HG02943 (cell line): ENCODE data around the gene PPARG.
"Not testable (repeated sequence)": the region's sequence is repeated elsewhere in the genome, so short reads cannot be mapped to it uniquely, and the experiment has no call there.

Experiments used
- ATAC-seq: cut with Tn5 transposase; IDR thresholded peaks from one replicate; pipeline ENCODE4 v1.9.1; 2021; ENCODE audit warnings: mild to moderate bottlenecking, low read depth, moderate library complexity; ENCODE audit not compliant: unreplicated experiment

The PPARG gene

DNA sequence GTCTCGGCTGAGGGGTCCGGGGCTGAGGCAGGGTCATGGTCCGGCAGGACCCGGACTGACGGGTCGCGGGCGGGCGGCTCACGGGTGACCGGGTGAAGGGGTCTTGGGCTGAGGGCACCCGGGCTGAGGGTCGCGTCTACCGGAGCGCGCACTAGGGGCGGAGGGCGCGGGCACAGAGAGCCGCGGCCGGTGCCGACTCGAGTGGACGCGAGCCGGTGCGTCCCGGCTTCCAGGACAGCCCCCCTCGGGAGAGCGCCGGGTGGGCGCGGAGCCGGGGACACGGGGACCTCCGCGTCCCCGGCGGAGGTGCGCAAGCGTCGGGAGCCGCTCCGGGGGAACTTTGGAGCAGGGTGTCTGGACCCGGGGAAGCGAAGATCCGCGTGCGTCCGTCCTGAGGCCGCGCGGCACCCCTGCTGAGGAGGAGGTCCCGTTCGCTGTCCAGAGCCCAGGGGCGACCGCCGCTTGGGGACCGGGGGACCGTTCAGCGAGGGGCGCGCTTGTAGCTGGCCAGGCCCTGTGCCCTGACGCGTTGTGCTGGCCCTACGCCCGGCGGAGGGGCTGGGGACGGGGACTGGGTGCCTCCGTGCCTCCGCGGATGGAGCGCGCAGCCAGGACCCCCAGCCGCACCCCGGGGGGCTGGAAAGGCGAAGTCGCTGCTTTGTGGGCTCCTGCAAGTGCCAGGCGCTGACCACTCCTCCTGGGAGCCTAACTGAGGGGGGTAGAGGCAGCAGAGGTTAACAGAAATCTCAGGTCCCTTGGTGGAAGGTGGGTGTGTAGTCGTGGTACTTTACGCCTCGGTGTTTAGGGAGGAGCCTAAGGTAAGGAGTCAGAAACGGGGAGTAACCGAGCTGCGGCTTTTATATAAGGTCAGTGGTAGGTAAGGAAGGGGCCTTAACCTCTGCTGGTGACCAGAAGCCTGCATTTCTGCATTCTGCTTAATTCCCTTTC is at the start of gene PPARG:
Gene PPARG, plus strand, starts transcription at position 889 of the 948 bp plus-strand sequence. CDS start 90,642 bp downstream, outside the sequence.
- no peak for ATAC-seq

DNA sequence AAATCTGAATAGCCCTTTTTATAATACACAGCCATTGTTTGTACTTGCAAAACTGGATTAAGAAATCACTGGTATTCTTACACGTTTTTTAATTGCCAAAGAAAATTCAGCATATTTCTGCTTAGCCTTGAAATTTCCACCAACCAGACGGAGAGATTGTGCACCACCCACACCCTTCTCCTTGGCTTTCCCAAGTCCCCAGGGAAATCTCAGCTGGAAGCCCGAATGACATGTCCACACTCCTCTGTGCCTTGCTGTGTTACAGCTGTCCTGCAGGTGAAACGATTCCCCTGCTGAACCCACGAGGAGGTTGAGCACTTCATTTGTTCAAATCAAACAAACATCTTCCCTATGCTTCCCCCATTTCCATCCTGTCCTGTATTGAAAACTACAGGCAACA is 49.6 kb upstream of the PPARG start:
- ATAC-seq: no peak

DNA sequence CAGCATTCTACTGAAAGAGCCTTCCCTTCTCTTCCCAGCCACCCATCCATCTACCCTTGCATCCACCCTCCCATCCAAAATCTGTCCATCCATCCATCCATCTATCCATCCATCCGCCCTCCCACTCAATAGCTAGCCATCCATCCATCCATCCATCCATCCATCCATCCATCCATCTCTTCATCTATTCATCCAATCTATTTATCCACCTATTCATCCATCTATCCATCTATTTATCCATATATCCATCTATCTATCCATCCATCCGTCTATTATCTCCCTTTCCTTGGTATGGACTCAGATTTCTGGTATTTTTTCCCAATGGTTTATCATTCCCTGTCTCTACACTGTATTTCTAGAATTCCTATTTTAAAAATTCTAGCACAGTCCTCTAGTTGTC is 46.1 kb upstream of the PPARG start:
- no peak for ATAC-seq

DNA sequence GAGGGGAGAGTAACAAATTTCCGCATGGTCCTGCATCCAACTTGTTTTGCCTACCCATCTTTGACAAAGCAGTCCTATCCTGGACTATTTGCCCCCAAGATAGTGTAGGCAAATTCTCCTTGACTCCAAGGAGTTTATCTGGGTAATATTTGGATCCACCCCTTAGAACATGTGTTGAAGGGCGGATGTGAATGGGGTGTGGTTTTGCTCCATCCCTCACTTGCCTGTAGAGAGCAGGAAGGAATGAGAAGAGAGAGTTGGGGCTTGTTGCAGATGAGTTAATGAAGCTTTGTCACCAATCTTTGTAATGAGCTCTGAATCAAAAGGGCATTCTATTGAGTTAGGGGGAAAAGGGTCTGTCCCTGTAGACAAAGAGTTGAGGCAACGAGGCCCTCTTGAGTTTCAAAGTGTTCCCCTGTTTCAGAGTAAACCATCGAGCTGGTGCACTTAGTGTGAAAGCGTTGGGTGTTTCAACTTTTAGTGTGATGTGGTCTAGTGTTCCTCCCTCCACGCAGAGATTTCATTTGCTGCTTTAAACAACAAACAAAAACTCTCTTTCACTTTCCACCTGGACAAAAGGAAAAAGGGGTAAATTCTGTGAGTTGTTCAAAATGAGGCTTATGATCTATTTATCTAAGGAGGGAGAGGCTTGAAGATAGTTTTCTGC is 42.2 kb upstream of the PPARG start:
- ATAC-seq: no peak

DNA sequence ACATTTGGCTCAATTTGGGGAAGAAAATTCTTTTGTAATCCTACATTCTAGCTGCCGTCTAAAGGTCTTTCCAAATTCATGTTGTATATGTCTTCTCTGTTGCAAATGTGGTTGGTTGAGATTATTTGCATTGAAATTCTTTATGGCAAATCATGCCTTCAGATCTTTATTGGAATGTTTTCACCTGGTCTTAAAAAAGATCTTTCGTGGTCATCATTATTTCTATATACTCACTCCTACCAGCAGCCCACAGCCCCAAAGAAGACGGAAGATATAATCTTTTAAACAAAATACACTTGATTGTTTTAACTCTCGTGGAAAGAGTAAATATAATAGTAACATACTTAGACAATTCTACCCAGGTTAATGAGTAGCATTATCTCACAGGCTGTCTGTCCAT is 41.5 kb upstream of the PPARG start:
- no peak for ATAC-seq

DNA sequence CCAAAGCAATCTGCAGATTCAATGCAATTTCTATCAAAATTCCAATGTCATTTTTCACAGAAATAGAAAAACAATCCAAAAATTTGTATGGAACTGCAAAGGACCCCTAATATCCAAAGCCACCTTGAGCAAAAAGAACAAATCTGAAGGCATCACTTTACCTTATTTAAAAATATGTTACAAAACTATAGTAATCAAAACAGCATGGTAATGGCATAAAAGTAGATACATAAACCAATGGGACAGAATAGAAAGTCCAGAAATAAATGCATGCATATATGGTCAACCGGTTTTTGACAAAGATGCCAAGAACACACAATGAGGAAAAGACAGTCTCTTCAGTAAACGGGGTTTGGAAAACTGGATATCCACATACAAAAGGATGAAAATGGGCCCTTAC is 39.4 kb upstream of the PPARG start:
- ATAC-seq: no peak

DNA sequence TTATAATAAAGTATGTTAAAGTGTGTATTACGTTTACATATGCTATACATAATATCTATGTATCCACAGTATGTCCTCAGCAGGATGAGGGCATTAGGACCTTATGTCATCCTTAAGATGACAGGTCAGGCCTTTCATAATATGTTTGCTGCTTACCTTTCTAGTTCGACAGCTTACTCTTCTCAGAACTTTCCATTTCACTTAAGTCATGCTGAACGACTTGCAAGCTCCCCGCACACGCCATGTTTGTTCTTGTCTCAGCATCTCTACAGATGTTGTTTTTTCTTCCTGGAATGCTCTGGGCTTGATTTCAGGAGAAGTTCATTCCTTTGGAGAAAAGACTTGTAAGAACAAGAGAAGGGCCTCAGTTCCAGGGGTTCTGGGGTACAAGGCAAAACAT is 36.0 kb upstream of the PPARG start:
- ATAC-seq: no peak

DNA sequence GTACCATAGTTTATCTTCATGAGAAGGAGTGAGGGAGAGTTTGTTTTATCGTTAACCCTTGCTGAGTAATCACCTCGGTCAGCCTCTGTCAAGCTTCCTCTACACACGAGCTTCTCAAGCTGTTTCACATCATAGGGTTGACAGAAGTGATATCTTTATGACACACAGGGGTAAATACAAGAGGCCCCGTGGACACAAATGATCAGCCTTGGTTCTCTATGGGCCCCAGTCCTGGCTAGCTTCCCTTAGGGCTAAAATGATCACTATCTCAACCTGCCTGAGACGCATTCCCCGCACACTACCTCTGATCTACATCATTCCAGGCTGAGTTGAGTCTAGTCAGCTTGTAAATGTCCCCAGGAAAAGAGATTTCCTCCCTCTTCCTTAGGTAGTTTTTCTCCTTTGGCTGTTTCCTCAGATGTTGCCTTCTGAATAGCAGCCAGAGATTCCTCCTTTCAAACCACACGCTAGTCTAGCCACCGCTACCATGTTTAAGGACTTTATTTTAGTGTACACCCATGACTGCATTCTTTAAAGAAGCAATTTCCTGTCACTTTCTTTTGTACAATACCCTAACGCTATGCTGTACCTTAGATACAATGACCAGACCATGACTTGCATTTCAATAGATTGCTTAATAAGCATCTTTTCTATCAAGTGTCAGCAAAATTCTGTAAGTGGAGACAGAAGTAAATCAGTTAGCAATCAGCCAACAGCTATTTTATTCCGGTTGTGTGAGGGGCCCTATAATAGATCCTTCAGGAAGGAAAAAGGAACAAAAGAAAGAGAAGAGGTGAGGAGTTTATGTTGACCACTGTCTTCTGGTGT is 35.1 kb upstream of the PPARG start:
- ATAC-seq: no peak

DNA sequence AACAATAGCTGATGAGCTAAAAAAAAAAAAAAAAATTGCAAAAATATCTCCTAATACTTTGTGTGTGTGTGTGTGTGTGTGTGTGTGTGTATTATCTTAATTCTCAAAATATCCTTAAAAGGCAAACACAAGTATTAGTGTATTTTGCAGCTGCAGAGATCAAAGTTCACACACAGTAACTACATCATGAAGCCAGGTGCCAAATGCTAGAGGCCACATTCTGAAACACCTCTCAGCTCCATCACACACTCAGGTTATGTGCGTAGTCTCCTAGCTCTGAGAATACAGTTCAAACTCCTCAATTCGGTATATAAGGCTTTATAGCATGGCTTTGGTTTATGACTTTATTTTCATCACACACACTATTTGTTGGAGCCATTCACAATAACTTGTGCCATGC is 33.5 kb upstream of the PPARG start:
- no peak for ATAC-seq

DNA sequence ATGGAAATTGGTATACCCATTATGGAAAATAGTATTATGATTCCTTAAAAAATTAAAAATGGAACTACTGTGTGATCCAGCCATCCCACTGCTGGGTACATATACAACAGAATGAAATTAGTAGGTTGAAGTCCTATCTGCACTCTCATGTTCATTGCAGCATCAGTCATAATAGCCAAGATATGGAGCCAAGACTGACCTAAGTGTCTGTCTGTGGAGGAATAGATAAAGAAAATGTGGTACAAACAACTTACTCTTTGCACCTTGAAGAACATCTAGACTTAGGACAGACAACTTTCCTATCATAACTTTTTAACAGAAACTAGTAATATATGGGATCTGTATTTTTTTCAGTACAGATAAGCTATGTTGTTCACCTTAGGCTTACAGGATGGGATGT is 30.0 kb upstream of the PPARG start:
- ATAC-seq: no peak

DNA sequence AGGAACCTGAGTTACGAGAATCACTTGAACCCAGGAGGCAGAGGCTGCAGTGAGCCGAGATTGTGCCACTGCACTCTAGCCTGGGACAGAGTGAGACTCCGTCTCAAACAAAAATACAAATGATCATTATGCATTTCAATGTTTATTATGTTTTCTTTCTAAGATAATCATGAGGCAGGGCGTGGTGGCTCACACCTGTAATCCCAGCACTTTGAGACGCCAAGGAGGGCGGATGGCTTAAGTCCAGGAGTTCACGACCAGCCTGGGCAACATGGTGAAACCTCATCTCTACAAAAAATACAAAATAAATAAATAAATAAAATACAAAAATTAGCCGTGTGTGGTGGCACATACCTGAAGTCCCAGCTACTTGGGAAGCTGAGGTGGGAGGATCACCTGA is 26.7 kb upstream of the PPARG start:
- ATAC-seq: not testable (repeated sequence)

DNA sequence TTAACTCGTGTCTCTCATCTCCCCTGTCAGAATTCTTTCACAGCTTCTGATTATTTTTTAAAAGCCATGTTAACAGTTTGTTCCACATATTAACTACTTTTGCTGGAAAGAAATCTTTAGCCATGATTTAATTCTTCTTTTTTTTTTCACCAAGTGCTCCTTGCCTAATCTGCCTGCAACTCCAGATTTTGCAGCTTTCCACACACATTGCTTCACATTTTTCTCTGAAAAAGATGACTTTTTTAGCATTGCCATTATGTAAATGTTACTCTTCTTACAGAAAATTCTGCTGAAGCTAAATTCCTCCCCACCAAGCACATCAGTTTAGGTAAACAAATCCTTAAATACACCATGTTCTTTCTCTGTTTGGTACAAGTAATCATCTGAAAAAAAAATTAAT is 23.4 kb upstream of the PPARG start:
- ATAC-seq: no peak

DNA sequence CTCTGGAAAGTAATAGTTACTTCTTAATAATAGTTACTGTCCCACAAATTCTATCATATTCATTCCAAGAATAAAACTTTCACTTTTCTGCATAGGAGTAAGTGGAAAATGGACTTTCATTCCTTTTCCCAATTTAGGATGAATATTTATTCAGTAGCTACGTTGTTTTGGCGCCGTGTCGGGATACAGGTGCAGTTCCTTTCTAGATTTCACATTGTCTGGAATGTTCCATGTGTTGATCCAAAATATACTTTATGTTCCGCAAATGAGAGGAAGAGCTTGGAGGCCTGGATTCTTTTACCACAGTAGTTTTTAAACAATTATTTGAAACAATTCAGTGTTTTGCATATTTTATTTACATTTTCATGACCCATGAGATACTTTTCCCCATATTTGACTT is 22.8 kb upstream of the PPARG start:
- no peak for ATAC-seq

DNA sequence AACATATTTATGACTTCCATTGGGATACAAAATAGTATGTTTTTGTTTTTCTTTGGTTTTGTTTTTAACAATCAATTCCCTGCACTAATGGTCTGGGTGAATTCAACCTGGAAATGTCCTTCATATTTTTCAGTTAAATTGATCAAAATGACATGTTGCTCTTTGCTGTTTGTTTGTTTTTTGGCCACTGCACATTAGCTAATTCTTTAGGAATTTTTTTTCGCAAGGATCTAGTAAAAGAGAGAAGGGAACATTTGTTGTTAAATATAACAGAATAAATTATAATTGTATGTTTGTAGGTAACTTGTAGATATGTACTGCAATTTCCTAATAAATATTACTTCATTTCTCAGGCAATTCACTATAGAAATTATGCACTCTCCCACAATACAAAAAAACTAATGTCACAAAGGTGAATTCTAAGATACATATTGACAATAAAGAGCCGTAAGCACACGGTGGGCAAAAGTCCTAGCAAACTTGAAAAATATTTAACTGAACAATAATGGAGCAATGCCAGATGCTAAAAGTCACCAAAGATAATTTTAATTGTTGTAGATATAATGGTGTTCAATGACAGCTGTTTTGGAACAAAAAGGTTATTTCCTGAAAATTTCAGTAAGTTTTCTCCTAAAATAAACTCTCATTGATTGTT is 21.4 kb upstream of the PPARG start:
- ATAC-seq: no peak

DNA sequence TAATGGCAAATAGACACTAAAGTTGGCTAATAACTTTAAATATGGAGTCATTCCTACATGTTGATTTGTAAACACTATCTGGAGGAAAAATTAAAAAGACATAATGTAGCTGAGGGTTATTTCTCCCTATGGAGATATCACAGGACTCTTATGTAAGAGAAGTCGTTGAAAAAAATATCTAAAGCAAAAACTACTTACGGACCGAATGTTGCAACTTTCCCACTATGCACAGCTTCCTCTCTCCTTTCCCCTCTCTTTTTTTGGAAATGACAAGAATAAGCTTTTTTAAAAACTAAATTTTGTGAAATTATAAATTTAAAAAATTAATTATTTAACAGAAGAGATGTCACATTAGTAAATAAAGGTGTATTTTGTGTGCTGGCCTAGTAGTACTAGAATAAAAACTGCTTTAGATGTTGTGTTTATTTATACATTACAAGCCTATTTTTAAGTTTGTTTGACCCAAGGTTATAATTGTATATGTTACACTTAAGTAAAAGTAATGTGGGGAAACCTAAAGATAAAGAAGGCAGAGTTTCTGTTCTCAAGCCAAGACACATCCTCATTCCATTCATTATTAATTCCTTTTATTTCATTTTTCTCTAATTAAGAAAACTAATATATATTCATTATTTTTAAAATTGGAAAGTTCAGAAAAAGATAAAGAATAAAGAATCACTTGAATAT is 20.7 kb upstream of the PPARG start:
- ATAC-seq: no peak

DNA sequence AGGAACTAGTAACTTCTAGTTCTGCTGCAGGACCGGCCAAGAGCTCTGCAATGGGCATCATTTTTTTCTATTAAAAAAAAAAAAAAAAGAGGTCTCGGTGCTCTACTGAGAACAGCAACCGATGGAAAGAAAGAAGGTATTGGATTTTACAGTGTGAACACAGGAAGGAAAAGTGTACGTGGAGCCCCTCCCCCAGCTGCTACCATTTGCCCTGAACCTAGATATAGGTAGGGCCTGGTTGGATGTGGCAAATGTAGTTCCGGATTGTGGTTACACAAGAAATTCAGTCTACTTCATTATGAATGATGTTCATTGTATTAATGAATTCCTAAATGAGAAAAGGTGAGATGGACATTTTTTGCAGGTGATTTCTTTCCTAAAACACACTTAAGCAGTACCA is 17.9 kb upstream of the PPARG start:
- no peak for ATAC-seq

DNA sequence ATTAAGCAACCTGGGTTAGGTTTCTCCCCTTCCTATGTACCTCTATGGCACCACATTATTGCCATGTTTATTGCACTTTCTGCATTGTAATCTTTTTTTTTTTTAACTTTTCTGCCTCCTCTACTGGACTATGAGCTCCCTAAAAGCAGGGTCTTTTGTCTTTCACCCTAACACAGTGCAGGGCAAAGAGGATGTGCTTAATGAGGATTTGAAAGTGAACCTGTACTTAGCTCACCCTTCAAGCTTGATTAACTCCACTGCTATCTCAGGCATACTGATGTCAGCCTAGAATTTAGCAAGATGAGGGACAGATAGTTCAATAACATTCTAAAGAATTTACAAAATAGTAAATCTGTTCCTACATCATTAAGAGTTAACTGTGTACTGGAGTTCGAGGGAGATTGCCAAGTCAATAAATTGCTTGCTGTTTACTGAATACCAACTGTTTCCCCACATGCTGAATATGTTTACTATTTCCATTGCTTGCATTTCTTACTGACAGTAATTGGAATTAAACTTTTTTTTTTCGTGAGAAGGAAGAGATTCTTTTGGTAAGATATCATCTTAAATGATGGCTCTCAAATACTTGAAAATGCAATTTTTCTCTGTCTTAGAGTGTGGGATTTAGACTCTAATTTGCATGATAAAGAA is 15.7 kb upstream of the PPARG start:
- ATAC-seq: peak; percentile 88

DNA sequence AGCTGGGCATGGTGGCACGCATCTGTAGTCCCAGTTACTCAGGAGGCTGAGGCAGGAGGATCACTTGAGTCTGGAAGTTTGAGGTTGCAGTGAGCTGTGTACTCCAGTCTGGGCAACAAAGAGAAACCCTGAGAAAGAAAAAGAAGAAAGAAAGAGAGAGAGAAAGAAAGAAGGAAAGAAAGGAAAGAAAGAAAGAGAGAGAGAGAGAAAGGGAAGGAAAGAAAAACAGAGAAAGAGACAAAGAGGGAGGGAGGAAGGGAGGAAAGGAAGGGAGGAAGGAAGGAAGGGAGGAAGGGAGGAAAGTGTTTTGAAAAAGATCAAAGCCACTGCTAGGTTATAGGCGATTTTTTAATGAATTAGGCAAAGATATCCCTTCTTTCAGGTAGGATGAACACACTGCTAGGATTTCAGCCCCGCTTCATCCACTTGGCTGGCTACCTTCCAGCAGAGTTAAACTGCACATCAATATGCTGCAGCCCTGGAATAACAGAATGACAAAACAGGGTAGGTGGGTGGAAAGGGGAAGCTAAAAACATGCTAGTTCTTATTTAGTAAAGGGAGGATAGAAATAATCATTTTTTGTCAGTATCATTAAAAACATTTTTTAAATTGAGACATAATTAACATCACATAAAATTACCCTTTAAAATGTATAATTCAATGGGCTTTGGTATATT is 12.8 kb upstream of the PPARG start:
- ATAC-seq: no peak

DNA sequence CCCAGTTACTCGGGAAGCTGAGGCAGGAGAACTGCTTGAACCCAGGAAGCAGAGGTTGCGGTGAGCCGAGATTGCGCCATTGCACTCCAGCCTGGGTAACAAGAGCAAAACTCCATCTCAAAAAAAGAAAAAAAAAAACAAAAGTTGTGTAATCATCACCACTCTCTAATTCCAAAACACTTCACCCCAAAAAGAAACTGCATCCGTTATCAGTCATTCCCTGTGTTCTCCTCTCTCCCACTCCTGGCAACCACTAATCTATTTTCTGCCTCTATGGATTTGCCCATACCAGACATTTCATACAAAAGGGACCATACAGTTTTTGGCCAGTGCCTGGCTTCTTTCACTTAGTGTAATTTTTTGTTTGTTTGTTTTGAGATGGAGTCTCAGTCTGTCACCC is 12.0 kb upstream of the PPARG start:
- not testable (repeated sequence) for ATAC-seq
